ENCODE results near the gene SYCE1L.

Gene SYCE1L

DNA sequence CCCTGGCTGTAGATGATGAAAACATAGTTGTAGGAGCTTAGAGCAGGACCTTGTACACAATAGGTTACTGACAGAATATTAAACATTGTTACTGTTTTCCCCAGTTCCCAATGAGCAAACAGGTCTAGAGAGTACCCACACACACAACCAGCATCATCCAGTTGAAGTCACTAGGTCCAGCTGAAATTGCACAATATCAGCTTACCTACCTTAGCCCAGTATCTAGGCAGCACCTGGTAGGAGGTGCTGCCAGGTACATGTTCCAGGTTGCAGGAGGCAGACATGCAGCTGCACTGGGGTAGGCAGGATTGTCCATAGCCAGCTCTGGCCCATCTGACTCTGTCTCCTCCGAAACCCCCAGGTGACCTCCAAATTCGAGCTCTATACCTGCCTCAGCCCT is 1.5 kb upstream of the SYCE1L start:
- ChIA-PET CTCF (interaction anchor here (1.3 kb wide), 1 partner anchor 26 kb away, joined by 3 read pairs; no protein-coding TSS in a partner anchor), POLR2A (no interaction called here)
- no peak for TF ChIP-seq ZNF157 (tag by site-specific recombination; IDR thresholded peaks at IDR 0.05)
- no peak for TF ChIP-seq KLF16 (tag by site-specific recombination; IDR thresholded peaks at IDR 0.05)
- no peak for TF ChIP-seq ZNF416 (tag by site-specific recombination; IDR thresholded peaks at IDR 0.05)
- TF ChIP-seq GLI4 (tag by site-specific recombination; IDR thresholded peaks at IDR 0.05), result no peak
- no peak for TF ChIP-seq ZFHX2 (tag by site-specific recombination; conservative IDR thresholded peaks at IDR 0.05)
- TF ChIP-seq ZNF426 (tag by site-specific recombination; IDR thresholded peaks at IDR 0.05), result no peak
- TF ChIP-seq ZNF76 (tag by site-specific recombination; IDR thresholded peaks at IDR 0.05; ENCODE audit: borderline replicate concordance, low read depth), result no peak
- H3K4me1 ChIP-seq (ENCODE audit: control insufficient read depth, insufficient read depth, low read length), result no peaks in the 10 kb centered on the region
- no peaks in the 10 kb centered on the region for H3K9me3 ChIP-seq (ENCODE audit: control insufficient read depth, insufficient read depth, low read depth, low read length)
- H3K4me3 ChIP-seq (ENCODE audit: low read depth, low read length), result no peak overlapping the region
- peaks cover 0 to 68% of the 10 kb centered on the region in 2 experiments; a peak in 2 of 3 replicates for H3K36me3 ChIP-seq (ENCODE audit: control insufficient read depth in 2 of 2, insufficient read depth in 1 of 2, low read length in 2 of 2)
- H3K27ac ChIP-seq (ENCODE audit: extremely low read depth, low read depth, low read length), result no peak overlapping the region

DNA sequence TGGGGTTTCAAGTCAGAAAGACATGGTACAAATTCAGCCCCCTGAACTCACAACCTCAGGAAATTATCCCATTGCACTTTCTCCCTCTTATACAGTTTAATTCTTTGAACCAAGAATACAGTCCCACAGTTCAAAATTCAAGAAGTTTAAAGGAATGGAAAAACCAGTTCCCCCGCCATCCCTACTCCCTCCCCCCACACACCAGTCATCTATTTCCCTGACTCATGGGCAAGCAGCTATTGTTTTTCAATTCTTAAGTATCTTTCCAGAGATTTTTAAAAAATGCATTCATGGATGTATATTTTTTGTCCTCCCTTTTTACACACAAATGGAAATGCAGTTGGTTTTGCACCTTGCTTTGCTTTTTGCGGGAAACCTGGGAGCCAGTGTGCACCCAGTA is 7.3 kb downstream of the SYCE1L start:
- Histone ChIP-seq H3K36me3 (ENCODE audit: control insufficient read depth in 2 of 2, insufficient read depth in 1 of 2, low read length in 2 of 2) (no peaks in the 10 kb centered on the region), H3K4me3 (ENCODE audit: low read depth, low read length) (no peak overlapping the region), H3K27ac (ENCODE audit: extremely low read depth, low read depth, low read length) (no peak overlapping the region), H3K4me1 (ENCODE audit: control insufficient read depth, insufficient read depth, low read length) (peaks cover 1% of the 10 kb centered on the region; the same call in 1 of the 2 replicates), H3K9me3 (ENCODE audit: control insufficient read depth, insufficient read depth, low read depth, low read length) (no peaks in the 10 kb centered on the region)
- no peak for TF ChIP-seq ZNF529 (tag by site-specific recombination; IDR thresholded peaks at IDR 0.05; ENCODE audit: insufficient replicate concordance)
- no peak for TF ChIP-seq ZNF830 (tag by site-specific recombination; IDR thresholded peaks at IDR 0.05; ENCODE audit: low read depth)
- no peak for TF ChIP-seq TCF7L2 (IDR thresholded peaks at IDR 0.05; ENCODE audit: borderline replicate concordance, low read depth, low read length)
- TF ChIP-seq SP3 (tag by site-specific recombination; IDR thresholded peaks at IDR 0.05), result no peak
- no peak for TF ChIP-seq ZNF280D (tag by site-specific recombination; IDR thresholded peaks at IDR 0.05)
- no peak for TF ChIP-seq ZNF555 (tag by site-specific recombination; conservative IDR thresholded peaks at IDR 0.05)
- TF ChIP-seq ZNF664 (tag by site-specific recombination; IDR thresholded peaks at IDR 0.05), result no peak
- TF ChIP-seq MEIS1 (CRISPR knock-in tag; IDR thresholded peaks at IDR 0.05; ENCODE audit: borderline replicate concordance), result no peak
- TF ChIP-seq ZNF394 (tag by site-specific recombination; IDR thresholded peaks at IDR 0.05; ENCODE audit: borderline replicate concordance), result no peak
- no peak for TF ChIP-seq KLF10 (tag by site-specific recombination; IDR thresholded peaks at IDR 0.05)
- no peak for TF ChIP-seq ZNF600 (tag by site-specific recombination; IDR thresholded peaks at IDR 0.05)
- no peak for TF ChIP-seq YY1 (tag by site-specific recombination; IDR thresholded peaks at IDR 0.05)
- TF ChIP-seq ZBTB49 (tag by site-specific recombination; IDR thresholded peaks at IDR 0.05; ENCODE audit: low read depth), result no peak
- no peak for TF ChIP-seq ZNF585B (tag by site-specific recombination; IDR thresholded peaks at IDR 0.05)
- ChIA-PET POLR2A (interaction anchor here (1.5 kb wide), 1 partner anchor 16 kb away, joined by 5 read pairs; the partner anchor contains the start of gene MON1B), CTCF (interaction anchor here (0.7 to 1.2 kb wide), 2 partner anchors 8 to 1408 kb away, joined by 3 to 5 read pairs; no protein-coding TSS in a partner anchor)
